ENCODE measurements around the gene GGA1.

The GGA1 gene

DNA sequence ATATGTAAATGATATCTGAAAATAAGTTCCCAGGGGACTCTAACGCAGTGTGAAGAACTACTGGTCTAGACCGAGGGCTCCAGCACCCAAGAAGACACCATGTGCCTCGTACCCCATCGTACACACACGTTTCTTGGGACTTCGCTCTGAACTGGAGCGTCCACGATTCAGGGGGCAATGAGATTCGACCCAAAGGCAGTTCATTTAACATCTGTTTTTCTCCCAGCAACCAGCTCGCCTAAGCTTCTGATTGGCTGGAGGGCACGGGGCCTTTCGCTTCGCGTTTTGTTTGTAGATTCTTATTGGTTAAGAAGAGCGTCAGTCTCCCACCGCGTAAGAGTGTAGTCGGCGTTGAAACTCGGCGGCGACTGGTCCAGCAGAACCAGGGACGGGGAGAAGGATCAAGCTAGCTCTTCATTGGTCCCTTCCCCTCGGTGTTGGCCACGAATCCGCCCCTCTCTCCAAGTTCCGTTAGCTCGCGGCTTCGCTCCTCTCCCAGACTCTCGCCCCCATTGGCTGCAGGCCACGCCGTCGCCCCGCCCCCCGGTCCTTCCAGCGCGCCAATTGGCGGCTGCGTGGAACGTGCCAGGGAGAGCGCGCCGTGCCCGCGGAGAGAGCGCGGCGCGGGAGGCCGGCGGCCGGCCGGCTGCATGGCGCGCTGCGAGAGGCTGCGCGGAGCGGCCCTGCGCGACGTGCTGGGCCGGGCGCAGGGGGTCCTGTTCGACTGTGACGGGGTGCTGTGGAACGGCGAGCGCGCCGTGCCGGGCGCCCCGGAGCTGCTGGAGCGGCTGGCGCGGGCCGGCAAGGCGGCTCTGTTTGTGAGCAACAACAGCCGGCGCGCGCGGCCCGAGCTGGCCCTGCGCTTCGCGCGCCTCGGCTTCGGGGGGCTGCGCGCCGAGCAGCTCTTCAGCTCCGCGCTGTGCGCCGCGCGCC, 49.8 kb downstream of the GGA1 start, which contains the start of gene PDXP:
Gene PDXP, plus strand, starts transcription at position 591 of the 933 bp plus-strand sequence. Its CDS starts 60 bp downstream, at position 651.
- TF ChIP-seq, protein P1, sequence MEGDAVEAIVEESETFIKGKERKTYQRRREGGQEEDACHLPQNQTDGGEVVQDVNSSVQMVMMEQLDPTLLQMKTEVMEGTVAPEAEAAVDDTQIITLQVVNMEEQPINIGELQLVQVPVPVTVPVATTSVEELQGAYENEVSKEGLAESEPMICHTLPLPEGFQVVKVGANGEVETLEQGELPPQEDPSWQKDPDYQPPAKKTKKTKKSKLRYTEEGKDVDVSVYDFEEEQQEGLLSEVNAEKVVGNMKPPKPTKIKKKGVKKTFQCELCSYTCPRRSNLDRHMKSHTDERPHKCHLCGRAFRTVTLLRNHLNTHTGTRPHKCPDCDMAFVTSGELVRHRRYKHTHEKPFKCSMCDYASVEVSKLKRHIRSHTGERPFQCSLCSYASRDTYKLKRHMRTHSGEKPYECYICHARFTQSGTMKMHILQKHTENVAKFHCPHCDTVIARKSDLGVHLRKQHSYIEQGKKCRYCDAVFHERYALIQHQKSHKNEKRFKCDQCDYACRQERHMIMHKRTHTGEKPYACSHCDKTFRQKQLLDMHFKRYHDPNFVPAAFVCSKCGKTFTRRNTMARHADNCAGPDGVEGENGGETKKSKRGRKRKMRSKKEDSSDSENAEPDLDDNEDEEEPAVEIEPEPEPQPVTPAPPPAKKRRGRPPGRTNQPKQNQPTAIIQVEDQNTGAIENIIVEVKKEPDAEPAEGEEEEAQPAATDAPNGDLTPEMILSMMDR (IDR thresholded peaks at IDR 0.05; ENCODE audit: low read depth, low read length): no peak
- DNase-seq (ENCODE audit: extremely low read depth, low read depth): peak; percentile 100

GRCh38 chr22:37659066-37659896, 50.6 kb downstream of the GGA1 start:
- no peak for DNase-seq (ENCODE audit: extremely low read depth, low read depth)
- TF ChIP-seq, protein P1 (IDR thresholded peaks at IDR 0.05; ENCODE audit: low read depth, low read length): no peak

- no peak for DNase-seq (ENCODE audit: extremely low read depth, low read depth)
- TF ChIP-seq, protein P1 (IDR thresholded peaks at IDR 0.05; ENCODE audit: low read depth, low read length): no peak
These were observed 51.5 kb downstream of the GGA1 start for GRCh38 chr22:37659897-37660708.

DNA sequence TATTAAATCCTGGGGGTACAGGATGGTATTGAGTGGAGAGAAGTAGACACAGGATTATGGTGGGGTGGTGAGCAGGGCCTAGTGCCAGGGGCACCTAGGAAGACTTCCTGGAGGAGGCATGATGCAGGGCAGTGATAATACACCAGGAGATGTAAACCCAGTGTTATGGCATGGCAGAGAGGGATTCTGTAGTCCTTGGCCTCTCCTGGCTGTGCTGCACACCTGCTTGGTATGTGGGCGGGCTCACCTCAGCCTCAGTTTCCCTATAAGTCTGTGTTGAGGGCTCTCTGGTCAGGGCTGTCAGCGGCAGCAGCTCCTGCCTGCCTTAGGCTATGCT, 52.0 kb downstream of the GGA1 start:
- TF ChIP-seq, protein P1 (IDR thresholded peaks at IDR 0.05; ENCODE audit: low read depth, low read length): no peak
- DNase-seq (ENCODE audit: extremely low read depth, low read depth): no peak

GRCh38 chr22:37661160-37661924, 52.7 kb downstream of the GGA1 start:
- DNase-seq (ENCODE audit: extremely low read depth, low read depth): no peak

DNA sequence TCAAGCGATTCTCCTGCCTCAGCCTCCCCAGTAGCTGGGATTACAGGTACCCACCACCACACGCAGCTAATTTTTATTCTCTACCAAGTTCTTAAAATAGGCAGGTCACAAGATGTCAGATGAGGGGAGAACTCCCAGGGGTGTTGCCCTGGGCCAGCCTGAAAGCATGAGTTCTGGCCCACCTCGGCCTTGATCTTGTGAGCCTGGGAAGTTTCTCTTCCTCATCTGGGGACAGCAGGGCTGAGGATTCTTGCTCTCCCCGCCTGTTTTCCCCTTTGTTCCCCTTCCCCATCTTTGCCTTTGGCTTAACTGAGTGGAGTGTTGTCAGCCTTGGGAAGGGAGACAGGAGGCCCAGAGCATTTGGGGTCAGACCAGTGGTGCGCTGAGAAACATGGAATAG, 53.4 kb downstream of the GGA1 start:
- TF ChIP-seq, protein P1 (IDR thresholded peaks at IDR 0.05; ENCODE audit: low read depth, low read length): no peak
- DNase-seq (ENCODE audit: extremely low read depth, low read depth): no peak

More at GRCh38 chr22:37661160-37661924, 52.7 kb downstream of the GGA1 start:
- TF ChIP-seq, protein P1 (IDR thresholded peaks at IDR 0.05; ENCODE audit: low read depth, low read length): peak; percentile 68
